Endodermal cell (in vitro differentiated cells): ENCODE results near the gene BMAL2. TPM values are rescaled to one million over a fixed set of nuclear protein-coding genes. Genes with fewer than 3 reads are reported as not detected.

ENCODE experiments used
- DNase-seq: peaks from one replicate; pipeline ENCODE4 v3.0.0-alpha.2; 2017
- H3K27ac ChIP-seq: 2 replicates; pipeline ENCODE4 v1.5.1; 2013; ENCODE audit warnings: mild to moderate bottlenecking, low read depth, low read length, moderate library complexity
- H3K27me3 ChIP-seq: 2 replicates; pipeline ENCODE4 v1.6.1; 2013; ENCODE audit warnings: mild to moderate bottlenecking, low read length, moderate library complexity; ENCODE audit not compliant: insufficient read depth, control insufficient read depth, poor library complexity, severe bottlenecking
- H3K36me3 ChIP-seq: 2 replicates; pipeline ENCODE4 v1.7.0; 2013; ENCODE audit warnings: mild to moderate bottlenecking, low read length, moderate library complexity; ENCODE audit not compliant: control insufficient read depth, insufficient read depth
- H3K4me1 ChIP-seq: one replicate; pipeline ENCODE4 v1.7.0; 2013; ENCODE audit warnings: low read length; ENCODE audit not compliant: control insufficient read depth, insufficient read depth
- H3K4me3 ChIP-seq: 2 replicates; pipeline ENCODE4 v1.5.1; 2013; ENCODE audit warnings: mild to moderate bottlenecking, low read length, moderate library complexity
- H3K9ac ChIP-seq: 2 replicates; pipeline ENCODE4 v1.6.1; 2013; ENCODE audit warnings: mild to moderate bottlenecking, low read length, moderate library complexity; ENCODE audit not compliant: poor library complexity, severe bottlenecking; ENCODE audit errors: extremely low read depth
- H3K9me3 ChIP-seq: 2 replicates; pipeline ENCODE4 v1.6.1; 2013; ENCODE audit warnings: mild to moderate bottlenecking, low read length, moderate library complexity; ENCODE audit not compliant: control insufficient read depth
- H3K27ac Mint-ChIP-seq: 2 replicates; pipeline ENCODE4 v1.8.0; 2020; ENCODE audit warnings: mixed read lengths
- H3K27me3 Mint-ChIP-seq: 2 replicates; pipeline ENCODE4 v1.8.0; 2021; ENCODE audit warnings: mild to moderate bottlenecking, mixed read lengths; ENCODE audit not compliant: insufficient read depth
- H3K36me3 Mint-ChIP-seq: 2 replicates; pipeline ENCODE4 v1.8.0; 2020; ENCODE audit warnings: low read depth, mixed read lengths
- H3K4me1 Mint-ChIP-seq: 2 replicates; pipeline ENCODE4 v1.8.0; 2020; ENCODE audit warnings: mixed read lengths
- H3K4me3 Mint-ChIP-seq: 2 replicates; pipeline ENCODE4 v1.8.0; 2020; ENCODE audit warnings: mild to moderate bottlenecking, moderate library complexity, mixed read lengths
- H3K9me3 Mint-ChIP-seq: 2 replicates; pipeline ENCODE4 v1.8.0; 2020; ENCODE audit warnings: mild to moderate bottlenecking, mixed read lengths
- CTCF ChIP-seq: fragments of 200-600 bp; sonication (generic); conservative IDR thresholded peaks from 2 replicates; pipeline ENCODE4 v1.5.0; 2021; ENCODE audit warnings: antibody characterized with exemption, mild to moderate bottlenecking
- WGBS, 2 experiments: methylation state at CpG; one replicate each; pipeline versions ENCODE4 v1.1.5 to v1.1.7; 2013; ENCODE audit warnings: missing lambda C conversion rate in 2 of 2, mixed read lengths in 1 of 2; ENCODE audit not compliant: insufficient coverage in 1 of 2, insufficient read length in 1 of 2; 5-methylcytosine and 5-hydroxymethylcytosine counted together
- total RNA-seq, 2 donors: library from RNA; stranded (reverse); fragmentation: NEBNext Ultra II Directional in 1 of 2; extraction: Animal tissue kit (Norgen Biotek cat#: 25700) in 1 of 2; gene quantifications; 2 replicates in 1 of 2; 3 replicates in 1 of 2; pipeline ENCODE4 v1.2.1, GENCODE V29; 2021

Gene BMAL2
- total RNA-seq, 2 donors from 2014 or later = 20.3 to 31.0 TPM

GRCh38 chr12:27305673-27306456 lies 26.8 kb upstream of the BMAL2 start:
- Mint-ChIP-seq H3K27me3 (no peaks in the 10 kb centered on the region), H3K27ac (no peak overlapping the region), H3K36me3 (peaks cover 36% of the 10 kb centered on the region), H3K4me1 (no peaks in the 10 kb centered on the region), H3K9me3 (no peaks in the 10 kb centered on the region), H3K4me3 (no peak overlapping the region)
- Histone ChIP-seq H3K4me1 (no peaks in the 10 kb centered on the region), H3K27me3 (no peaks in the 10 kb centered on the region), H3K9ac (no peak overlapping the region), H3K4me3 (no peak overlapping the region), H3K36me3 (peaks cover 59% of the 10 kb centered on the region), H3K9me3 (no peaks in the 10 kb centered on the region), H3K27ac (no peak overlapping the region)
- no peak for DNase-seq
- TF ChIP-seq CTCF = peak; percentile 96
- 94 to 100% methylated on average over 1 of the region's 1 CpG for WGBS, 2 experiments

GRCh38 chr12:27309293-27309994 lies 23.2 kb upstream of the BMAL2 start:
- Histone ChIP-seq H3K4me3 (no peak overlapping the region), H3K27ac (peak overlapping the region; percentile 17), H3K4me1 (no peaks in the 10 kb centered on the region), H3K9me3 (no peaks in the 10 kb centered on the region), H3K9ac (no peak overlapping the region), H3K36me3 (peaks cover 60% of the 10 kb centered on the region), H3K27me3 (no peaks in the 10 kb centered on the region)
- peak overlapping the region; percentile 1 for H3K27ac Mint-ChIP-seq
- 92 to 94% methylated on average over 2 of the region's 2 CpGs for WGBS, 2 experiments
- no peaks in the 10 kb centered on the region for H3K9me3 Mint-ChIP-seq
- no peaks in the 10 kb centered on the region for H3K4me1 Mint-ChIP-seq
- DNase-seq = no peak
- H3K4me3 Mint-ChIP-seq = no peak overlapping the region
- H3K36me3 Mint-ChIP-seq = peaks cover 49% of the 10 kb centered on the region
- no peaks in the 10 kb centered on the region for H3K27me3 Mint-ChIP-seq
- TF ChIP-seq CTCF = no peak

GRCh38 chr12:27309995-27310315 lies 22.7 kb upstream of the BMAL2 start:
- H3K9ac ChIP-seq = no peak overlapping the region
- peak overlapping the region; percentile 1 for H3K27ac Mint-ChIP-seq
- TF ChIP-seq CTCF = no peak
- no peaks in the 10 kb centered on the region for H3K4me1 ChIP-seq
- peaks cover 63% of the 10 kb centered on the region for H3K36me3 ChIP-seq
- no peak overlapping the region for H3K4me3 ChIP-seq
- peaks cover 54% of the 10 kb centered on the region for H3K36me3 Mint-ChIP-seq
- peaks cover 1% of the 10 kb centered on the region for H3K4me1 Mint-ChIP-seq
- H3K9me3 Mint-ChIP-seq = no peaks in the 10 kb centered on the region
- H3K9me3 ChIP-seq = no peaks in the 10 kb centered on the region
- 94 to 100% methylated on average over 1 of the region's 1 CpG for WGBS, 2 experiments
- H3K27ac ChIP-seq = no peak overlapping the region
- DNase-seq = no peak
- H3K27me3 ChIP-seq = no peaks in the 10 kb centered on the region
- no peaks in the 10 kb centered on the region for H3K27me3 Mint-ChIP-seq
- H3K4me3 Mint-ChIP-seq = no peak overlapping the region
